Brain microvascular endothelial cell (primary cell): Measurements from ENCODE around the gene RETREG3.
"Not testable (repeated sequence)": the region's sequence is repeated elsewhere in the genome, so short reads cannot be mapped to it uniquely, and the experiment has no call there.

ENCODE experiments used
- DNase-seq: peaks from one replicate; pipeline ENCODE4 v3.0.0-alpha.2; 2020
- H3K27ac ChIP-seq: fragments of 250-450 bp; sonication (Bioruptor Pico); 2 replicates; pipeline ENCODE4 v1.5.1; 2020; ENCODE audit warnings: mild to moderate bottlenecking, moderate library complexity
- H3K27me3 ChIP-seq: fragments of 250-450 bp; sonication (Bioruptor Pico); replicated peaks from 2 replicates; pipeline ENCODE4 v1.5.1; 2020; ENCODE audit warnings: mild to moderate bottlenecking
- H3K36me3 ChIP-seq: fragments of 250-450 bp; sonication (Bioruptor Pico); replicated peaks from 2 replicates; pipeline ENCODE4 v1.5.1; 2020; ENCODE audit warnings: mild to moderate bottlenecking
- H3K4me3 ChIP-seq: 2 replicates; pipeline ENCODE4 v1.5.1; 2011; ENCODE audit warnings: low read depth, mild to moderate bottlenecking, control low read depth, low read length, moderate library complexity
- CTCF ChIP-seq: IDR thresholded peaks from 2 replicates; pipeline ENCODE4 v1.5.1; 2011; ENCODE audit warnings: low read depth, mild to moderate bottlenecking, moderate library complexity, low read length, control low read depth, inconsistent platforms; ENCODE audit errors: missing control alignments
- in situ Hi-C: cut with HindIII; loops from 2 replicates; pipeline ENCODE4 v1.10.0; 2017; ENCODE audit warnings: low sequenced_read_pairs, low pct_ligation_motif_present

The RETREG3 gene

GRCh38 chr17:42543190-42544079, 65.7 kb downstream of the RETREG3 start:
- no peak overlapping the region for H3K4me3 ChIP-seq
- H3K36me3 ChIP-seq = peaks cover 2% of the 10 kb centered on the region
- in situ Hi-C loops = no loop called here
- H3K27me3 ChIP-seq = no peaks in the 10 kb centered on the region
- H3K27ac ChIP-seq = no peak overlapping the region
- DNase-seq = no peak
- TF ChIP-seq CTCF = no peak

- no peak for DNase-seq
- no peak overlapping the region for H3K27ac ChIP-seq
- H3K27me3 ChIP-seq = no peaks in the 10 kb centered on the region
- H3K4me3 ChIP-seq = no peak overlapping the region
- no peak for TF ChIP-seq CTCF
- in situ Hi-C loops = no loop called here
- peaks cover 2% of the 10 kb centered on the region for H3K36me3 ChIP-seq
Observed at GRCh38 chr17:42541041-42541833, 67.9 kb downstream of the RETREG3 start.

GRCh38 chr17:42540558-42540957, 68.6 kb downstream of the RETREG3 start:
- not testable (repeated sequence) for H3K27ac ChIP-seq, DNase-seq

GRCh38 chr17:42538482-42538881, 70.7 kb downstream of the RETREG3 start:
- H3K36me3 ChIP-seq = peaks cover 2% of the 10 kb centered on the region
- H3K27me3 ChIP-seq = no peaks in the 10 kb centered on the region
- H3K27ac ChIP-seq = no peak overlapping the region
- no peak for TF ChIP-seq CTCF
- in situ Hi-C loops = no loop called here
- no peak for DNase-seq
- H3K4me3 ChIP-seq = no peak overlapping the region

More at GRCh38 chr17:42540558-42540957, 68.6 kb downstream of the RETREG3 start:
- H3K36me3 ChIP-seq, in situ Hi-C loops, H3K4me3 ChIP-seq, H3K27me3 ChIP-seq: not testable (repeated sequence)

GRCh38 chr17:42537826-42538451, 71.2 kb downstream of the RETREG3 start:
- TF ChIP-seq CTCF = no peak
- Histone ChIP-seq H3K27me3 (no peaks in the 10 kb centered on the region), H3K27ac (no peak overlapping the region), H3K36me3 (peaks cover 2% of the 10 kb centered on the region), H3K4me3 (no peak overlapping the region)
- in situ Hi-C loops = no loop called here
- no peak for DNase-seq
